IMR-90 (cell line): Measurements from ENCODE around the gene CCN5. TPM values are rescaled to one million over a fixed set of nuclear protein-coding genes. Genes with fewer than 3 reads are reported as not detected.

Experiments
- CTCF ChIP-seq: conservative IDR thresholded peaks from 2 replicates; pipeline ENCODE4 v1.5.1; 2012; ENCODE audit warnings: mild to moderate bottlenecking, low read depth, low read length, improper control_type of control experiment
- MAFK ChIP-seq: IDR thresholded peaks from 2 replicates; pipeline ENCODE4 v1.6.1; 2012; ENCODE audit warnings: low read depth, low read length, improper control_type of control experiment
- MAZ ChIP-seq: IDR thresholded peaks from 2 replicates; pipeline ENCODE4 v1.6.1; 2012; ENCODE audit warnings: low read depth, mild to moderate bottlenecking, low read length, improper control_type of control experiment, moderate library complexity, borderline replicate concordance
- RFX5 ChIP-seq: IDR thresholded peaks from 2 replicates; pipeline ENCODE4 v1.8.0; 2012; ENCODE audit warnings: low read depth, mild to moderate bottlenecking, low read length, moderate library complexity
- polyA plus RNA-seq, 3 experiments: library from polyadenylated mRNA; depleted of rRNA; stranded (reverse); fragments of >200 nt; gene quantifications; 2 replicates each; pipeline ENCODE4 v1.2.3, GENCODE V29; 2012; ENCODE audit warnings: low replicate concordance in 1 of 3
- total RNA-seq: library from RNA; depleted of rRNA; stranded (reverse); fragments of >200 nt; gene quantifications from 2 replicates; pipeline ENCODE4 v1.2.3, GENCODE V29; 2012

CCN5 gene
- total and polyA plus RNA-seq, 2 of the 4 experiments (the other 2 are of a cell fraction): not detected

- TF ChIP-seq CTCF (no peak), RFX5 (no peak), MAZ (no peak), MAFK (no peak)
Observed at GRCh38 chr20:44703183-44703925, 11.8 kb upstream of the CCN5 start (continued).
